ENCODE data around the gene TOMM40. TPM values are rescaled to one million over a fixed set of nuclear protein-coding genes. Genes with fewer than 3 reads are reported as not detected.

The TOMM40 gene
- total and polyA plus RNA-seq, 2 of the 13 experiments (the other 11 are each of a cell fraction or from before 2014, with no cell fraction given) = 72.0 to 110 TPM

DNA sequence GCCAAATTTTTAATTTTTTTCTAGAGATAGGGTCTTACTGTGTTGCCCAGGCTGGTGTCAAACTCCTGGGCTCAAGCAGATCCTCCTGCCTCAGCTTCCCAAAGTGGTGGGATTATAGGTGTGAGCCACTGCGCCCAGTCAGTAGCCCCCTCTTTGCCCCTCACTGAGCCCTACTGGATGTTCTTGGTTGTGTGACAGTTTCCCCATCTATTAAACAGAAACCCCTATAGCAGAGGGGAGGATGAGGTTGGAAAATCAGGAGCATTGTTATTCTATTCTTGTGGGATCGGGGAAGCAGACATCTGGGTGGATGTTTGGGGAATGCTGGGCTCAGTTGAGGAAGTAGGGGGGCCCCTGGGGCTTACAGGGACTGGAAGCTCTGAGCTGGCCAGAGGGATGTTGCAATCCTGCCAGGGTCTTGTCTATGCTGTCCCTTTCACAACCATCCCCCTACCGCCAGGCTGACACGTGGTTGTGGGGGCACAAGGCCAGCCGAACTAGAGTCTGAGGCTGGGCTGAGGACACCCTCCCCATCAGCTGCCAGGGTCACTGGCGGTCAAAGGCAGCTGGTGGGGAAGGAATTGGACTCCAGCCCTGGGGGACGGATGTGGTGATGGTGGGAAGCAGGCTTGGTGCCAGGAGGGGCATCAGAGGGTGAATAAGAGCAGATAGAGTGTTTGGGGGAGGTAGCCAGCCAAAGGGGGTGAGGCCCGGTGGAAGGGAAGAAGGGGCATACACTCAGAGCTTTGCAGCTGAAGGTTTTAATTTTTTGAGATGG lies 34.2 kb downstream of the TOMM40 start (continued):
- peak; percentile 87 for TF ChIP-seq GABPB1 (CRISPR knock-in tag; IDR thresholded peaks at IDR 0.05)
- TF ChIP-seq POLR2AphosphoS5 (IDR thresholded peaks at IDR 0.05; ENCODE audit: low read depth, low read length) = no peak; the same call in 1 of the 2 replicates
- no peak for TF ChIP-seq GZF1 (CRISPR knock-in tag; IDR thresholded peaks at IDR 0.05)
- peak; percentile 59; the same call in 1 of the 2 replicates for TF ChIP-seq KMT2B (CRISPR knock-in tag; IDR thresholded peaks at IDR 0.05)
- peak; percentile 98 for TF ChIP-seq KDM6A (CRISPR knock-in tag; IDR thresholded peaks at IDR 0.05; ENCODE audit: low read depth)
- no peak for TF ChIP-seq ELF4 (CRISPR knock-in tag; IDR thresholded peaks at IDR 0.05; ENCODE audit: borderline replicate concordance)
- peak; percentile 95 for TF ChIP-seq HMG20A (CRISPR knock-in tag; IDR thresholded peaks at IDR 0.05; ENCODE audit: borderline replicate concordance)
- no peak for TF ChIP-seq CHCHD3 (CRISPR knock-in tag; IDR thresholded peaks at IDR 0.05)
- TF ChIP-seq ZNF235 (CRISPR knock-in tag; IDR thresholded peaks at IDR 0.05; ENCODE audit: borderline replicate concordance) = no peak
- no peak for TF ChIP-seq SATB2 (CRISPR knock-in tag; IDR thresholded peaks at IDR 0.05)
- TF ChIP-seq TCF12 (IDR thresholded peaks at IDR 0.05) = no peak
- peak; percentile 99 for TF ChIP-seq TCF12 (CRISPR knock-in tag; IDR thresholded peaks at IDR 0.05)
- peak; percentile 92 for TF ChIP-seq ZSCAN9 (CRISPR knock-in tag; IDR thresholded peaks at IDR 0.05; ENCODE audit: borderline replicate concordance)
- no peak for TF ChIP-seq ADNP (CRISPR knock-in tag; IDR thresholded peaks at IDR 0.05)
- peak; percentile 99 for TF ChIP-seq SKI (IDR thresholded peaks at IDR 0.05; ENCODE audit: partially characterized antibody)
- no peak for TF ChIP-seq EHMT2 (IDR thresholded peaks at IDR 0.05; ENCODE audit: borderline replicate concordance, low read depth, low read length)
- TF ChIP-seq ZNF883 (CRISPR knock-in tag; IDR thresholded peaks at IDR 0.05; ENCODE audit: not compliant biosample characterization) = peak; percentile 87
- TF ChIP-seq HCFC1 (IDR thresholded peaks at IDR 0.05; ENCODE audit: low read depth, low read length) = no peak
- TF ChIP-seq CENPX (CRISPR knock-in tag; IDR thresholded peaks at IDR 0.05) = no peak
- peak; percentile 17; the same call in 1 of the 2 replicates for TF ChIP-seq NFYB (CRISPR knock-in tag; IDR thresholded peaks at IDR 0.05)
- no peak for TF ChIP-seq CENPT (CRISPR knock-in tag; IDR thresholded peaks at IDR 0.05; ENCODE audit: low read depth)
- TF ChIP-seq ZNF577 (CRISPR knock-in tag; IDR thresholded peaks at IDR 0.05; ENCODE audit: borderline replicate concordance, low read depth) = no peak
- TF ChIP-seq, protein P1, sequence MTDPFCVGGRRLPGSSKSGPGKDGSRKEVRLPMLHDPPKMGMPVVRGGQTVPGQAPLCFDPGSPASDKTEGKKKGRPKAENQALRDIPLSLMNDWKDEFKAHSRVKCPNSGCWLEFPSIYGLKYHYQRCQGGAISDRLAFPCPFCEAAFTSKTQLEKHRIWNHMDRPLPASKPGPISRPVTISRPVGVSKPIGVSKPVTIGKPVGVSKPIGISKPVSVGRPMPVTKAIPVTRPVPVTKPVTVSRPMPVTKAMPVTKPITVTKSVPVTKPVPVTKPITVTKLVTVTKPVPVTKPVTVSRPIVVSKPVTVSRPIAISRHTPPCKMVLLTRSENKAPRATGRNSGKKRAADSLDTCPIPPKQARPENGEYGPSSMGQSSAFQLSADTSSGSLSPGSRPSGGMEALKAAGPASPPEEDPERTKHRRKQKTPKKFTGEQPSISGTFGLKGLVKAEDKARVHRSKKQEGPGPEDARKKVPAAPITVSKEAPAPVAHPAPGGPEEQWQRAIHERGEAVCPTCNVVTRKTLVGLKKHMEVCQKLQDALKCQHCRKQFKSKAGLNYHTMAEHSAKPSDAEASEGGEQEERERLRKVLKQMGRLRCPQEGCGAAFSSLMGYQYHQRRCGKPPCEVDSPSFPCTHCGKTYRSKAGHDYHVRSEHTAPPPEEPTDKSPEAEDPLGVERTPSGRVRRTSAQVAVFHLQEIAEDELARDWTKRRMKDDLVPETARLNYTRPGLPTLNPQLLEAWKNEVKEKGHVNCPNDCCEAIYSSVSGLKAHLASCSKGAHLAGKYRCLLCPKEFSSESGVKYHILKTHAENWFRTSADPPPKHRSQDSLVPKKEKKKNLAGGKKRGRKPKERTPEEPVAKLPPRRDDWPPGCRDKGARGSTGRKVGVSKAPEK (CRISPR knock-in tag; IDR thresholded peaks at IDR 0.05; ENCODE audit: borderline replicate concordance) = peak; percentile 90; the same call in 1 of the 2 replicates
- TF ChIP-seq, protein P2, sequence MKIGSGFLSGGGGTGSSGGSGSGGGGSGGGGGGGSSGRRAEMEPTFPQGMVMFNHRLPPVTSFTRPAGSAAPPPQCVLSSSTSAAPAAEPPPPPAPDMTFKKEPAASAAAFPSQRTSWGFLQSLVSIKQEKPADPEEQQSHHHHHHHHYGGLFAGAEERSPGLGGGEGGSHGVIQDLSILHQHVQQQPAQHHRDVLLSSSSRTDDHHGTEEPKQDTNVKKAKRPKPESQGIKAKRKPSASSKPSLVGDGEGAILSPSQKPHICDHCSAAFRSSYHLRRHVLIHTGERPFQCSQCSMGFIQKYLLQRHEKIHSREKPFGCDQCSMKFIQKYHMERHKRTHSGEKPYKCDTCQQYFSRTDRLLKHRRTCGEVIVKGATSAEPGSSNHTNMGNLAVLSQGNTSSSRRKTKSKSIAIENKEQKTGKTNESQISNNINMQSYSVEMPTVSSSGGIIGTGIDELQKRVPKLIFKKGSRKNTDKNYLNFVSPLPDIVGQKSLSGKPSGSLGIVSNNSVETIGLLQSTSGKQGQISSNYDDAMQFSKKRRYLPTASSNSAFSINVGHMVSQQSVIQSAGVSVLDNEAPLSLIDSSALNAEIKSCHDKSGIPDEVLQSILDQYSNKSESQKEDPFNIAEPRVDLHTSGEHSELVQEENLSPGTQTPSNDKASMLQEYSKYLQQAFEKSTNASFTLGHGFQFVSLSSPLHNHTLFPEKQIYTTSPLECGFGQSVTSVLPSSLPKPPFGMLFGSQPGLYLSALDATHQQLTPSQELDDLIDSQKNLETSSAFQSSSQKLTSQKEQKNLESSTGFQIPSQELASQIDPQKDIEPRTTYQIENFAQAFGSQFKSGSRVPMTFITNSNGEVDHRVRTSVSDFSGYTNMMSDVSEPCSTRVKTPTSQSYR (CRISPR knock-in tag; IDR thresholded peaks at IDR 0.05; ENCODE audit: borderline replicate concordance) = peak; percentile 100
- no peak for TF ChIP-seq MAFK (conservative IDR thresholded peaks at IDR 0.05 in 1 of 2, IDR thresholded peaks at IDR 0.05 in 1 of 2; ENCODE audit: low read length in 2 of 2)

Measured in HepG2 (cell line).